Activated B cell treated with CpG ODN at 0.5 μM for 24 hours (primary cell): Measurements from ENCODE around the gene SNX15. TPM values are rescaled to one million over a fixed set of nuclear protein-coding genes. Genes with fewer than 3 reads are reported as not detected.

Source experiments
- ATAC-seq: fragments of 200-7000 bp; cut with Tn5 transposase; one replicate; pipeline ENCODE4 v1.10.0; 2021; ENCODE audit warnings: low read depth, mild to moderate bottlenecking, moderate library complexity
- CTCF ChIA-PET: fragments of 350-600 bp; sonication (Branson Sonifier 250); formaldehyde crosslinking; loops from one replicate; lab custom pipeline; 2021; ENCODE audit warnings: antibody characterized with exemption; lab: Charles Lee
- POLR2A ChIA-PET: fragments of 350-600 bp; sonication (Branson Sonifier 250); formaldehyde crosslinking; loops from one replicate; lab custom pipeline; 2021; ENCODE audit warnings: antibody characterized with exemption; lab: Charles Lee
- DNase-seq: peaks from one replicate; pipeline ENCODE4 v3.0.0; 2022
- H3K27ac Mint-ChIP-seq: one replicate; pipeline ENCODE4 v1.8.0; 2020; ENCODE audit warnings: mixed read lengths
- H3K27me3 Mint-ChIP-seq: one replicate; pipeline ENCODE4 v1.8.0; 2021; ENCODE audit warnings: mixed read lengths
- H3K36me3 Mint-ChIP-seq: one replicate; pipeline ENCODE4 v1.8.0; 2021; ENCODE audit warnings: low read depth, mixed read lengths
- H3K4me1 Mint-ChIP-seq: one replicate; pipeline ENCODE4 v1.8.0; 2021; ENCODE audit warnings: mixed read lengths
- H3K4me3 Mint-ChIP-seq: one replicate; pipeline ENCODE4 v1.8.0; 2020; ENCODE audit warnings: mild to moderate bottlenecking, mixed read lengths
- H3K9me3 Mint-ChIP-seq: one replicate; pipeline ENCODE4 v1.8.0; 2020; ENCODE audit warnings: mixed read lengths
- CTCF ChIP-seq: fragments of 200-600 bp; IDR thresholded peaks from one replicate; pipeline ENCODE4 v1.8.0; 2022; ENCODE audit warnings: antibody characterized with exemption, mild to moderate bottlenecking
- intact Hi-C: fragments of 100-400 bp; cut with micrococcal nuclease; formaldehyde crosslinking; loops from one replicate; pipeline ENCODE4 v1.15.1; 2024
- total RNA-seq: library from RNA; stranded (reverse); gene quantifications from 2 replicates; pipeline ENCODE4 v1.2.3, GENCODE V29; 2022

SNX15 gene
- total RNA-seq, 1 donor from 2014 or later, result 17.3 TPM

GRCh38 chr11:65078786-65079342 lies 51.6 kb downstream of the SNX15 start:
- intact Hi-C loops, result loop anchor here (1.0 kb wide), 3 partner anchors 52 to 232 kb away; partner anchors contain the start of gene SNX15
- Mint-ChIP-seq H3K9me3 (no peaks in the 10 kb centered on the region), H3K27me3 (no peaks in the 10 kb centered on the region), H3K4me3 (no peak overlapping the region), H3K4me1 (peaks cover 14% of the 10 kb centered on the region), H3K36me3 (peaks cover 1% of the 10 kb centered on the region), H3K27ac (peak overlapping the region; percentile 41)
- DNase-seq (no peak), ATAC-seq (no peak)
- CTCF ChIA-PET, result interaction anchor here (1.4 to 1.9 kb wide), 2 partner anchors 64 to 231 kb away, joined by 3 to 6 read pairs; partner anchors contain the start of gene ARL2
- TF ChIP-seq CTCF, result no peak
- POLR2A ChIA-PET, result interaction anchor here (0.6 to 1.0 kb wide), 4 partner anchors 14 to 43 kb away, joined by 3 to 7 read pairs (median 6); partner anchors contain the start of genes FAU, VPS51 and ZNHIT2

- Mint-ChIP-seq H3K36me3 (peaks cover 37% of the 10 kb centered on the region), H3K27me3 (no peaks in the 10 kb centered on the region), H3K9me3 (no peaks in the 10 kb centered on the region), H3K4me3 (peak overlapping the region; percentile 93), H3K27ac (peak overlapping the region; percentile 94), H3K4me1 (peaks cover 30% of the 10 kb centered on the region)
- intact Hi-C loops, result no loop called here
- CTCF ChIA-PET, result interaction anchor here (0.6 to 1.7 kb wide), 2 partner anchors 69 to 892 kb away, joined by 3 read pairs; partner anchors contain the start of gene ARL2
- TF ChIP-seq CTCF, result no peak
- no peak for ATAC-seq
- POLR2A ChIA-PET, result interaction anchor here (0.6 to 2.2 kb wide), 5 partner anchors 9 to 58 kb away, joined by 3 to 7 read pairs (median 4); partner anchors contain the start of genes SYVN1 and VPS51
- no peak for DNase-seq
Observed at GRCh38 chr11:65083134-65083833, 56.0 kb downstream of the SNX15 start.

GRCh38 chr11:65083834-65084597 lies 56.8 kb downstream of the SNX15 start, which contains the start of the genes CDCA5 and ZFPL1:
Gene CDCA5, minus strand, starts transcription at chr11:65084040. Its CDS starts 62 bp downstream, at chr11:65083978.
Gene ZFPL1, plus strand, starts transcription at chr11:65084222. Its CDS starts 477 bp downstream, at chr11:65084699.
- DNase-seq, result peak; percentile 97
- intact Hi-C loops, result loop anchor here (1.0 to 2.0 kb wide), 8 partner anchors 12 to 167 kb away; partner anchors contain the start of genes ARL2, ATG2A, FAU and MRPL49
- POLR2A ChIA-PET, result interaction anchor here (0.6 to 2.2 kb wide), 4 partner anchors 8 to 50 kb away, joined by 3 to 7 read pairs (median 5); partner anchors contain the start of genes SYVN1 and VPS51
- no peaks in the 10 kb centered on the region for H3K27me3 Mint-ChIP-seq
- H3K4me3 Mint-ChIP-seq, result peak within 1 kb of the TSS; percentile 93
- H3K4me1 Mint-ChIP-seq, result peaks cover 25% of the 10 kb centered on the region
- no peaks in the 10 kb centered on the region for H3K9me3 Mint-ChIP-seq
- CTCF ChIA-PET, result interaction anchor here (0.6 to 1.7 kb wide), 2 partner anchors 70 to 893 kb away, joined by 3 read pairs; partner anchors contain the start of gene ARL2
- ATAC-seq, result peak; percentile 92
- H3K36me3 Mint-ChIP-seq, result peaks cover 45% of the 10 kb centered on the region
- H3K27ac Mint-ChIP-seq, result peak within 1 kb of the TSS; percentile 94
- TF ChIP-seq CTCF, result no peak

GRCh38 chr11:65084598-65085375 lies 57.5 kb downstream of the SNX15 start:
- no peaks in the 10 kb centered on the region for H3K9me3 Mint-ChIP-seq
- POLR2A ChIA-PET, result interaction anchor here (0.9 kb wide), 1 partner anchor 51 kb away, joined by 3 read pairs; no protein-coding TSS in a partner anchor
- ATAC-seq (no peak), DNase-seq (no peak)
- peaks cover 25% of the 10 kb centered on the region for H3K4me1 Mint-ChIP-seq
- no peaks in the 10 kb centered on the region for H3K27me3 Mint-ChIP-seq
- H3K4me3 Mint-ChIP-seq, result peak overlapping the region; percentile 93
- H3K36me3 Mint-ChIP-seq, result peaks cover 52% of the 10 kb centered on the region
- no peak for TF ChIP-seq CTCF
- intact Hi-C loops, result loop anchor here (1.0 to 2.0 kb wide), 8 partner anchors 12 to 168 kb away; partner anchors contain the start of genes ARL2, ATG2A, FAU and MRPL49
- CTCF ChIA-PET, result interaction anchor here (1.4 to 1.7 kb wide), 2 partner anchors 37 to 71 kb away, joined by 3 to 5 read pairs; partner anchors contain the start of genes ARL2, FAU and MRPL49
- peak overlapping the region; percentile 94 for H3K27ac Mint-ChIP-seq
